PC-9 (cell line): ENCODE measurements around the gene MAP2K2. TPM values are rescaled to one million over a fixed set of nuclear protein-coding genes. Genes with fewer than 3 reads are reported as not detected.

Source experiments
- BruUV-seq: library from RNA; stranded (reverse); fragments of 400-500 nt; replicated peaks from 2 replicates; lab custom pipeline; 2021; lab: Mats Ljungman, UMichigan
- CTCF ChIA-PET: fragments of 300-600 bp; sonication (Branson Sonifier 250); formaldehyde crosslinking; loops from one replicate; lab custom pipeline; 2022; ENCODE audit warnings: antibody characterized with exemption; lab: Charles Lee
- POLR2A ChIA-PET: fragments of 300-600 bp; sonication (Branson Sonifier 250); formaldehyde crosslinking; loops from one replicate; lab custom pipeline; 2022; ENCODE audit warnings: antibody characterized with exemption; ENCODE audit not compliant: unreplicated experiment; lab: Charles Lee
- DNase-seq, 2 experiments: peaks; one replicate each; pipeline versions ENCODE4 v3.0.0 to v3.0.0-alpha.2; 2015 to 2022; ENCODE audit warnings: mixed read lengths in 1 of 2
- H2AFZ ChIP-seq: fragments of 200-600 bp; sonication (generic); 2 replicates; pipeline ENCODE4 v1.8.1; 2017; ENCODE audit warnings: antibody characterized with exemption
- H3F3A ChIP-seq: fragments of 200-600 bp; sonication (generic); 2 replicates; pipeline ENCODE4 v1.8.1; 2017; ENCODE audit warnings: antibody characterized with exemption, mild to moderate bottlenecking, low read depth; ENCODE audit not compliant: insufficient read depth
- H3K27ac ChIP-seq: fragments of 200-600 bp; sonication (generic); 2 replicates; pipeline ENCODE4 v1.6.1; 2016; ENCODE audit warnings: mixed run types
- H3K27me3 ChIP-seq: fragments of 200-600 bp; sonication (generic); 2 replicates; pipeline ENCODE4 v1.6.1; 2016; ENCODE audit warnings: low read depth, mixed run types; ENCODE audit not compliant: insufficient read depth
- H3K36me3 ChIP-seq: fragments of 200-600 bp; sonication (generic); 2 replicates; pipeline ENCODE4 v1.6.1; 2016; ENCODE audit warnings: low read depth, mixed run types
- H3K4me1 ChIP-seq: fragments of 200-600 bp; sonication (generic); replicated peaks from 2 replicates; pipeline ENCODE4 v1.6.1; 2016; ENCODE audit warnings: mixed run types; ENCODE audit not compliant: insufficient read depth
- H3K4me2 ChIP-seq: fragments of 200-600 bp; sonication (generic); 2 replicates; pipeline ENCODE4 v1.6.1; 2017; ENCODE audit warnings: mixed run types
- H3K4me3 ChIP-seq: fragments of 200-600 bp; sonication (generic); 2 replicates; pipeline ENCODE4 v1.6.1; 2016; ENCODE audit warnings: mixed run types
- H3K79me2 ChIP-seq: fragments of 200-600 bp; sonication (generic); 2 replicates; pipeline ENCODE4 v1.6.1; 2017; ENCODE audit warnings: low read depth, mixed run types
- H3K9me2 ChIP-seq: fragments of 200-600 bp; sonication (generic); 2 replicates; pipeline ENCODE4 v1.8.1; 2017; ENCODE audit warnings: mild to moderate bottlenecking; ENCODE audit not compliant: insufficient read depth
- H3K9me3 ChIP-seq: fragments of 200-600 bp; sonication (generic); 2 replicates; pipeline ENCODE4 v1.8.1; 2016; ENCODE audit warnings: low read depth; ENCODE audit not compliant: insufficient read depth
- H4K20me1 ChIP-seq: fragments of 200-600 bp; sonication (generic); 2 replicates; pipeline ENCODE4 v1.8.1; 2017; ENCODE audit not compliant: insufficient read depth
- CTCF ChIP-seq: fragments of 200-600 bp; sonication (generic); conservative IDR thresholded peaks from 2 replicates; pipeline ENCODE4 v1.6.1; 2017; ENCODE audit warnings: mixed run types, antibody characterized with exemption, mild to moderate bottlenecking, moderate library complexity
- EZH2 ChIP-seq: fragments of 200-600 bp; sonication (generic); IDR thresholded peaks from 2 replicates; pipeline ENCODE4 v1.8.0; 2017; ENCODE audit warnings: antibody characterized with exemption, low read depth
- intact Hi-C: fragments of 100-400 bp; cut with micrococcal nuclease; formaldehyde crosslinking; loops from one replicate; pipeline ENCODE4 v1.10.0; 2022; ENCODE audit not compliant: unreplicated experiment
- total RNA-seq: library from RNA; stranded (reverse); gene quantifications from 2 replicates; pipeline ENCODE4 v1.2.3, GENCODE V29; 2021

Gene MAP2K2
- total RNA-seq, 1 experiment from 2014 or later = 160 TPM

GRCh38 chr19:4103080-4103433 is 20.9 kb downstream of the MAP2K2 start:
- no peak for DNase-seq
- no peaks in the 10 kb centered on the region for H3K36me3 ChIP-seq
- ChIA-PET CTCF (no interaction called here), POLR2A (no interaction called here)
- no peaks in the 10 kb centered on the region for H3K79me2 ChIP-seq
- no peaks in the 10 kb centered on the region for H3K27me3 ChIP-seq
- H3K9me3 ChIP-seq = no peaks in the 10 kb centered on the region
- no peak overlapping the region for H3K4me2 ChIP-seq
- no peak overlapping the region for H3K27ac ChIP-seq
- no peak for TF ChIP-seq EZH2
- no peak for TF ChIP-seq CTCF
- no peaks in the 10 kb centered on the region for H3K9me2 ChIP-seq
- H2AFZ ChIP-seq = no peak overlapping the region
- no peak overlapping the region for H3K4me3 ChIP-seq
- BruUV-seq = no TSS peak
- H3F3A ChIP-seq = no peaks in the 10 kb centered on the region
- no peaks in the 10 kb centered on the region for H3K4me1 ChIP-seq
- H4K20me1 ChIP-seq = no peaks in the 10 kb centered on the region; the same call in 1 of the 2 replicates
- intact Hi-C loops = no loop called here

GRCh38 chr19:4102339-4103079 is 21.4 kb downstream of the MAP2K2 start:
- no peak overlapping the region for H3K27ac ChIP-seq
- no peak overlapping the region for H3K4me3 ChIP-seq
- CTCF ChIA-PET = no interaction called here
- intact Hi-C loops = no loop called here
- BruUV-seq = no TSS peak
- H3K4me2 ChIP-seq = no peak overlapping the region
- H3K9me3 ChIP-seq = no peaks in the 10 kb centered on the region
- H2AFZ ChIP-seq = no peak overlapping the region
- H4K20me1 ChIP-seq = no peaks in the 10 kb centered on the region; the same call in 1 of the 2 replicates
- H3K36me3 ChIP-seq = no peaks in the 10 kb centered on the region
- POLR2A ChIA-PET = no interaction called here
- no peaks in the 10 kb centered on the region for H3K27me3 ChIP-seq
- TF ChIP-seq EZH2 (no peak), CTCF (no peak)
- no peak for DNase-seq
- no peaks in the 10 kb centered on the region for H3K4me1 ChIP-seq
- no peaks in the 10 kb centered on the region for H3K9me2 ChIP-seq
- no peaks in the 10 kb centered on the region for H3K79me2 ChIP-seq
- no peaks in the 10 kb centered on the region for H3F3A ChIP-seq

GRCh38 chr19:4101496-4101770 is 22.5 kb downstream of the MAP2K2 start:
- intact Hi-C loops = no loop called here
- POLR2A ChIA-PET = no interaction called here
- Histone ChIP-seq H4K20me1 (no peaks in the 10 kb centered on the region), H3K4me3 (no peak overlapping the region), H3K27ac (no peak overlapping the region), H3K4me1 (no peaks in the 10 kb centered on the region), H3K9me2 (no peaks in the 10 kb centered on the region), H2AFZ (no peak overlapping the region), H3K4me2 (no peak overlapping the region), H3K27me3 (no peaks in the 10 kb centered on the region), H3K9me3 (no peaks in the 10 kb centered on the region), H3F3A (no peaks in the 10 kb centered on the region), H3K79me2 (no peaks in the 10 kb centered on the region), H3K36me3 (no peaks in the 10 kb centered on the region)
- no peak for DNase-seq
- no peak for TF ChIP-seq CTCF
- no peak for TF ChIP-seq EZH2
- BruUV-seq = no TSS peak
- CTCF ChIA-PET = no interaction called here
